GM13977 (cell line): Measurements from ENCODE around the gene GNG5.
A peak's percentile ranks its signal among the peaks of the same experiment; 100 is the strongest.

ENCODE experiments used
- DNase-seq: peaks from one replicate; pipeline ENCODE4 v3.0.0; 2012; ENCODE audit warnings: low spot score
- CTCF ChIP-seq: IDR thresholded peaks from 2 replicates; pipeline ENCODE4 v1.5.1; 2012; ENCODE audit warnings: mild to moderate bottlenecking, control low read depth; ENCODE audit not compliant: insufficient read depth; ENCODE audit errors: extremely low read depth, missing control alignments
- in situ Hi-C: fragments of 300-500 bp; cut with MboI; formaldehyde crosslinking; loops from one replicate; pipeline ENCODE4 v1.12.0; 2022; ENCODE audit warnings: low sequenced_read_pairs, low pct_unique_long_range_greater_than_20kb, mixed read lengths, inconsistent platforms; ENCODE audit not compliant: unreplicated experiment

Gene GNG5

GRCh38 chr1:84493747-84494146 lies 12.6 kb downstream of the GNG5 start:
- no peak for TF ChIP-seq CTCF
- in situ Hi-C loops: no loop called here

GRCh38 chr1:84492726-84493125 lies 13.7 kb downstream of the GNG5 start:
- TF ChIP-seq CTCF: no peak
- in situ Hi-C loops: no loop called here
- DNase-seq: no peak

More at GRCh38 chr1:84493747-84494146, 12.6 kb downstream of the GNG5 start:
- no peak for DNase-seq

- DNase-seq: no peak
- in situ Hi-C loops: no loop called here
- no peak for TF ChIP-seq CTCF
Observed at GRCh38 chr1:84489766-84490165, 16.6 kb downstream of the GNG5 start.

DNA sequence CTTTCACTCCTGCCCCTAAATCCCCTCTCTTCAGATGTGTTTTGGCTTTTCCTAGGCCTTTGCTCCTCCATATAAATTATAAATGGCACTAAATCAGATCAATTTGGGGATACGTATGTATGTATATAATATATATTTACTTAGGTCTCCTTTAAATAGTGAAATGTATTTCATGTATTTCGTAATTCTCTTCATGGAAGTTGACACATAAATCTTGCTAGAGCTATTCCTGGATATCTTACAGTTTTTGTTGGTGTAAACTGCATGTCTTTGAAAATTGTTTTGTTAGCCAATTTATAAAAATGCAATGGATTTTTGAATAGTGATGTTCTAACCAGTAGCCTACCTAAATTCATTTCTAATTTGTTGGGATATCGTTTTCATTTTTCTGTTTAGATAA lies 18.3 kb downstream of the GNG5 start:
- no peak for TF ChIP-seq CTCF
- DNase-seq: no peak
- in situ Hi-C loops: no loop called here

GRCh38 chr1:84481317-84481716 lies 25.1 kb downstream of the GNG5 start:
- DNase-seq: no peak
- in situ Hi-C loops: no loop called here
- no peak for TF ChIP-seq CTCF

DNA sequence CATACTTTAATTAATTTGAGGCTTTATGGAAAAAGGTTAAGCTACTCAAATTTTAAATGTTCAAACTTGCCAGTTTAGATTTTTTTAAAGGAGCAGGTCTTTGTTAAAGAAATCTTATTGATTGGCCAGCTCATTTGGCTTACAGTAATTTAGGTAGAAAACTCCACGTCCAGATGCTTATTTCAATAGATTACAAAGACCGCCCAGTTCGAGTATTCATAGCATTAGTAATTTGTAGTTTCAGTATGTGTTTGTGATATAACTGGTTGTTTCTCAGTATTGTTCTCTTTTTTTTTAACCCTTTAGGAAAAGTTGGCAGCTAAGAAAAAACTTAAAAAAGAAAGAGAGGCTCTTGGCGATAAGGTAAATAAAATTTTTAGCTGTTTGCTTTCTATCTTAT lies 25.7 kb downstream of the GNG5 start:
- in situ Hi-C loops: no loop called here
- no peak for TF ChIP-seq CTCF
- DNase-seq: peak; percentile 34

- DNase-seq: peak; percentile 7
- TF ChIP-seq CTCF: no peak
- in situ Hi-C loops: no loop called here
Observed at GRCh38 chr1:84479998-84480397, 26.4 kb downstream of the GNG5 start.
